OCI-LY1 (cell line): ENCODE data around the gene IMMP2L.

Source experiments
- H2AFZ ChIP-seq: fragments of 200-600 bp; sonication (generic), shearing (Covaris generic); 2 replicates; pipeline ENCODE4 v1.6.0; 2014; ENCODE audit warnings: antibody characterized with exemption, mild to moderate bottlenecking, low read length
- H3F3A ChIP-seq: fragments of 200-600 bp; sonication (generic), shearing (Covaris generic); 2 replicates; pipeline ENCODE4 v1.6.0; 2014; ENCODE audit warnings: mild to moderate bottlenecking, antibody characterized with exemption, low read length, moderate library complexity; ENCODE audit not compliant: insufficient read depth
- H3K27ac ChIP-seq: fragments of 200-600 bp; sonication (generic); 2 replicates; pipeline ENCODE4 v1.5.1; 2014; ENCODE audit warnings: low read length, mixed run types, mild to moderate bottlenecking, low read depth; ENCODE audit not compliant: poor library complexity, severe bottlenecking
- H3K27me3 ChIP-seq: fragments of 200-600 bp; sonication (generic); 2 replicates; pipeline ENCODE4 v1.6.0; 2014; ENCODE audit warnings: antibody characterized with exemption, mild to moderate bottlenecking, low read length, moderate library complexity; ENCODE audit not compliant: insufficient read depth
- H3K36me3 ChIP-seq: fragments of 200-600 bp; sonication (generic); 2 replicates; pipeline ENCODE4 v1.6.1; 2014; ENCODE audit warnings: mild to moderate bottlenecking, antibody characterized with exemption, low read length, moderate library complexity, mixed read lengths; ENCODE audit not compliant: insufficient read depth
- H3K4me1 ChIP-seq: fragments of 200-600 bp; sonication (generic); 2 replicates; pipeline ENCODE4 v1.5.1; 2014; ENCODE audit warnings: mild to moderate bottlenecking, low read length, moderate library complexity; ENCODE audit not compliant: insufficient read depth, severe bottlenecking
- H3K4me2 ChIP-seq: fragments of 200-600 bp; sonication (generic), shearing (Covaris generic); 2 replicates; pipeline ENCODE4 v1.6.1; 2014; ENCODE audit warnings: low read length
- H3K4me3 ChIP-seq: fragments of 200-600 bp; sonication (generic); 2 replicates; pipeline ENCODE4 v1.5.1; 2014; ENCODE audit warnings: low read length, low read depth, mild to moderate bottlenecking, mixed read lengths; ENCODE audit not compliant: poor library complexity, severe bottlenecking
- H3K79me2 ChIP-seq: fragments of 200-600 bp; shearing (Covaris generic); 2 replicates; pipeline ENCODE4 v1.6.1; 2016; ENCODE audit warnings: mixed run types, low read length, mixed read lengths; ENCODE audit not compliant: insufficient read depth
- H3K9ac ChIP-seq: fragments of 200-600 bp; sonication (generic), shearing (Covaris generic); 2 replicates; pipeline ENCODE4 v1.6.1; 2014; ENCODE audit warnings: mild to moderate bottlenecking, low read length, mixed read lengths
- H3K9me2 ChIP-seq: fragments of 200-600 bp; sonication (generic), shearing (Covaris generic); 2 replicates; pipeline ENCODE4 v1.6.1; 2014; ENCODE audit warnings: low read depth, mild to moderate bottlenecking, low read length, mixed read lengths
- H3K9me3 ChIP-seq: fragments of 200-600 bp; shearing (Covaris generic); 2 replicates; pipeline ENCODE4 v1.6.1; 2014; ENCODE audit warnings: low read length, mixed read lengths
- H4K20me1 ChIP-seq: fragments of 200-600 bp; sonication (generic), shearing (Covaris generic); 2 replicates; pipeline ENCODE4 v1.6.0; 2016; ENCODE audit warnings: mild to moderate bottlenecking, low read length; ENCODE audit not compliant: insufficient read depth
- CTCF ChIP-seq: fragments of 200-600 bp; sonication (generic), shearing (Covaris generic); IDR thresholded peaks from 2 replicates; pipeline ENCODE4 v1.5.1; 2017; ENCODE audit warnings: mild to moderate bottlenecking, antibody characterized with exemption, low read length, moderate library complexity, mixed read lengths
- EZH2 ChIP-seq: fragments of 200-600 bp; sonication (generic), shearing (Covaris generic); IDR thresholded peaks from 2 replicates; pipeline ENCODE4 v1.8.0; 2017; ENCODE audit warnings: borderline replicate concordance, mixed run types, mild to moderate bottlenecking, antibody characterized with exemption, low read length, moderate library complexity, mixed read lengths

The IMMP2L gene

GRCh38 chr7:111183321-111183720 lies 379.0 kb downstream of the IMMP2L start:
- Histone ChIP-seq H3K27ac (no peak overlapping the region), H3K4me3 (no peak overlapping the region), H3K79me2 (no peaks in the 10 kb centered on the region), H3K9me3 (no peaks in the 10 kb centered on the region), H4K20me1 (no peaks in the 10 kb centered on the region), H3K27me3 (no peaks in the 10 kb centered on the region), H3K4me1 (no peaks in the 10 kb centered on the region), H3K4me2 (no peak overlapping the region), H3F3A (no peaks in the 10 kb centered on the region), H3K9ac (no peak overlapping the region), H3K9me2 (no peaks in the 10 kb centered on the region), H2AFZ (no peak overlapping the region), H3K36me3 (no peaks in the 10 kb centered on the region)
- TF ChIP-seq CTCF (no peak), EZH2 (no peak)

- H3K27me3 ChIP-seq, result no peaks in the 10 kb centered on the region
- no peak overlapping the region for H3K4me2 ChIP-seq
- no peaks in the 10 kb centered on the region for H3F3A ChIP-seq
- no peaks in the 10 kb centered on the region for H3K9me2 ChIP-seq
- H3K27ac ChIP-seq, result no peak overlapping the region
- no peaks in the 10 kb centered on the region for H3K79me2 ChIP-seq
- H3K4me3 ChIP-seq, result no peak overlapping the region
- H3K9me3 ChIP-seq, result 0 out of 2 replicates have a peak, but pooled peaks cover 2% of the 10 kb centered on the region
- no peaks in the 10 kb centered on the region for H4K20me1 ChIP-seq
- no peak overlapping the region for H3K9ac ChIP-seq
- no peaks in the 10 kb centered on the region for H3K4me1 ChIP-seq
- H2AFZ ChIP-seq, result no peak overlapping the region
- no peak for TF ChIP-seq CTCF
- no peak for TF ChIP-seq EZH2
- no peaks in the 10 kb centered on the region for H3K36me3 ChIP-seq
Observed at GRCh38 chr7:111180338-111180737, 382.0 kb downstream of the IMMP2L start.

- Histone ChIP-seq H3K9me3 (0 out of 2 replicates have a peak, but pooled peaks cover 2% of the 10 kb centered on the region), H3F3A (no peaks in the 10 kb centered on the region), H3K9me2 (no peaks in the 10 kb centered on the region), H3K9ac (no peak overlapping the region), H3K79me2 (no peaks in the 10 kb centered on the region), H3K27me3 (no peaks in the 10 kb centered on the region), H3K4me2 (no peak overlapping the region), H4K20me1 (no peaks in the 10 kb centered on the region), H3K36me3 (no peaks in the 10 kb centered on the region), H3K4me1 (no peaks in the 10 kb centered on the region), H2AFZ (no peak overlapping the region), H3K27ac (no peak overlapping the region), H3K4me3 (no peak overlapping the region)
- TF ChIP-seq CTCF (no peak), EZH2 (no peak)
Observed at GRCh38 chr7:111175908-111176441, 386.3 kb downstream of the IMMP2L start.
